C1 segment of cervical spinal cord (tissue), 14 donors: ENCODE data around the gene FERMT3.

Experiments
- DNase-seq, 14 donors: peaks; one replicate each; lab custom pipeline; 2025; lab: John Stamatoyannopoulos, UW

FERMT3 gene

GRCh38 chr11:64247729-64248531 is 41.4 kb downstream of the FERMT3 start:
- peak in 2 of 14 donors; percentile 53 to 57 for DNase-seq

DNA sequence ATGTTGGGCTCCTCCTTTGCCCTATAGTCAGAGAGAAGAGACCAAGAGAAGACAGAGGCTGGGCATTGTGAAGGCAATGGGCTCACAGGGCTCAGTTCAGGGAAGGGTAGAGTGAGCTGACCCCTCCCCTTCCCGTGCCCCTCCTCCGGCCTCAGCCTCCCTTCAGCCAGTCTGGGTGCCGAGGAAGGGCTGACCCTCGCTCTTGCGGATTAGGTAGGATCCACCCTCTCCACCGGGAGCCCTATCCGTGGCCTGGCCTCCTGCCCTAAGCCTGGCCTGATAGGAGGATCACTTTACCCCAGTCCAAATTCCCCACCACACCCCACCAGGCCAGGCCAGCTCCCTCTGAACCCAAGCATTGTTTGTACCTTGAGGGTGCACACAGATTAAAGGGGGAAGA is 42.1 kb downstream of the FERMT3 start:
- DNase-seq: no peak

- no peak for DNase-seq
These were observed 42.5 kb downstream of the FERMT3 start for GRCh38 chr11:64249038-64249437.

GRCh38 chr11:64249563-64250414 is 43.3 kb downstream of the FERMT3 start:
- DNase-seq: no peak

- DNase-seq: no peak
These were observed 44.0 kb downstream of the FERMT3 start for GRCh38 chr11:64250415-64251015.

DNA sequence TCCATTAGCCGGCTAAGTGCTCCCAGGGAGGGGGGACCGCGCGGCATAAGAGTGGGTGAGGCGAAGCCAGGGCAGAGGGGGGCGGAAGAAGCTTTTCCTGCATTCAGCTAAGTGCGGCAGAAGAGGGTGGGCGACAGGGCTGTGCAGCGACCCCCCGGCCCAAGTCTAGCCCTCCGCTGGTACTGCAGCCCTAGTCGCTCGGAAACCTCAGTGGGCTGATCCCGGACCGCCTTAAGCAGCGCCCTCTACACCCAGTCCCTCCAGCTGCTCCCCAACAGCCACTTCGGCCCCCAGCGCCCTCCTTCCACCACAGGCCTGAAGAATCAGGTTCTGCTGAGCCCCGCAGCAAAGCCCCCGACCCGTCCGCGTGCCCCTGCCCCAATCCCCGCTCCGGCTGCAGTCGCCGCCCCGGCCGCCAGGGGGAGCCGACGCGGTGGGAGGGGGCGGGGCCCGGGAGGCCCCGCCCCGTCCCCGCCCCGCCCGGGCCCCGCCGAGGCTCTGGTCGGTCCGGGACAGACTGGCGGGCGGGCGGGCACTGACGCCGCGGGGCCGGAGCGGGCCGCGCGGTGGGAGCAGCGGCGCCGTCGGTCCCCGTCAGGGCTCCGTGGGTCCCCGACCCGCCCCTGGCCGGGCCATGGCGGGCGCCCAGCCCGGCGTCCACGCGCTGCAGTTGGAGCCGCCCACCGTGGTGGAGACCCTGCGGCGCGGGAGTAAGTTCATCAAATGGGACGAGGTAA is 44.7 kb downstream of the FERMT3 start, which contains the start of gene PLCB3:
Gene PLCB3 (plus strand): TSS at position 515 of the 737 bp plus-strand sequence. CDS start 120 bp downstream, at position 635.
- DNase-seq: peak in 8 of 14 donors; percentile 19 to 80 (median 43)

GRCh38 chr11:64251753-64252002 is 45.2 kb downstream of the FERMT3 start:
- no peak for DNase-seq

DNA sequence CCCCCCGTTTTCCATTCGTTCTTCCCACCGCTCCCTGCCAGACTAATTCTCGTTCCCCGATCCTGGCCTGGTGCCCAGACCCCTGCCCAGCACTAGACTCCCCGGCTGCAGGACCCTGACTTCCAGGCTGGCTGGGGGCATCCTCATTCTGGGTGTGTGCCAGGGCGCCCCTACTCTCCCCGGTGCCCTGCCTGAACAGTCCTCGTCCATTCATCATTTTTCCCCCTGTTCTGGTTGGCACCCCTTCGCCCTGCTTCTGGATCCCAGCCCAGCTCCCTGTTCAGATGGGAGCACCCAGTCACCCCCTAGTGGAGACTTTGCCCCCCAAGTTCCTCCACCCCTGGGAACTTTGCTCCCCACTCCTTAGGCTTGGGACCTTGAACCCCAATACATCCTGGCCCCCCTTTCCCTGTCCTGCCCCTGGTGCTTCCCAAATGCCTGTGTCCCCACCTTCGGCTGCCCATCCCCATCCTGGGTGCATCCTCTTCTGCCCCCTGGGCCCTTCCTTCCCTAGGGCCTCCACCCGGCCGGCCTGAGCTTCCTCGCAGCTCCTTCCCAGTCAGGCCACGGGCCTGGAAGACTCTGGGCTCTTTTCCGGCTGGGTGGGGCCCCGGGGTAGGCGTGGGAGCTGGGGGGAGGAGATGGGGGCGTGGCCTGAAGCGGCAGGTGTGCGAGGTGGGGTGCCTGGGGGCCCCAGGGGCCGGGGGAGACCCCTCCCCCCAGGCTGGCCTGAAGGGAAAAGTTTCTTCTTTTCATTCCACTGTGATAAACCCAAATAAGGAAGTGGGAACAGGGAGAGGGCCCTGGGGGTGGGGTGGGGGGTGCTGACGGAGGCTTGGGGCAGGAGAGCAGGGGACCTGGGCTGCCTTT is 45.7 kb downstream of the FERMT3 start:
- no peak for DNase-seq

DNA sequence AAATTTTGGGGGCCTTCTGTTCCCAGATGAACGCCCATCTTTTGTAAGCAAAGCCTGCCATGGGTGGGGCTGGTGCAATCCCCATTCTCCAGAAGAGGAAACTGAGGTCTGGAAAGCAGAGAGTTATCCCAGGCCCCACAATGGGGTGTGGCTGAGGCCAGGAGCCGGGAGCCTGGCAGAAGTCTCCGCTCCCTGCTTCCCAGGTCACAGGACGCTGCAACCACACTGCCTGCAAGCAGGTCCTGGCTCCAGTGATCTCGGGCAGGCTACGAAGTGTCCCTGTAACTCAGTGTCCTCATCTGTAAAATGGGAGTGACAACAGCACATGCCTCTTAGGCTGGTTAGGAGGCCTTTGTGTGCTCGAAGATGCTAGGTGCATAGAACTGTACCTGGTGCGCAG is 46.5 kb downstream of the FERMT3 start:
- no peak for DNase-seq

DNA sequence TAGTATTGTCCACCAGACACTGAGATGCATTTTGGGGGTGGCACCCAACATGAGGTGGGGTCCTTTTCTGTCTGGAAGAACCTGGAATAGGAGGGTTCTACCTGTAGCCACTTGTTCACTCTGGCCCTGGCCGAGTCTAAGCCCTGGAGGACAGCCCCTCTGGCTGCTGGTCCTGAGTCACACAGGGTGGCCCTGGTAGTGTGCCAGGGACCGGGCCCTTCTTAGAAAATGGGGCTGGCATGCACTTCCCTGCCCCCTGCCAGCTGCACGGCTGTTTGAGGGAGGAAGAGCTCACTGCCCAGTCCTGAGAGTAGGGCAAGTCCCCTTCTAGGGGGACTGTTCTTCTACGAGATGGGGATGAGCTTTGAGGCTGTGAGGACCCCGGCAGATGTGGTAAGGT is 47.0 kb downstream of the FERMT3 start:
- peak in 9 of 14 donors; percentile 28 to 80 (median 53) for DNase-seq

DNA sequence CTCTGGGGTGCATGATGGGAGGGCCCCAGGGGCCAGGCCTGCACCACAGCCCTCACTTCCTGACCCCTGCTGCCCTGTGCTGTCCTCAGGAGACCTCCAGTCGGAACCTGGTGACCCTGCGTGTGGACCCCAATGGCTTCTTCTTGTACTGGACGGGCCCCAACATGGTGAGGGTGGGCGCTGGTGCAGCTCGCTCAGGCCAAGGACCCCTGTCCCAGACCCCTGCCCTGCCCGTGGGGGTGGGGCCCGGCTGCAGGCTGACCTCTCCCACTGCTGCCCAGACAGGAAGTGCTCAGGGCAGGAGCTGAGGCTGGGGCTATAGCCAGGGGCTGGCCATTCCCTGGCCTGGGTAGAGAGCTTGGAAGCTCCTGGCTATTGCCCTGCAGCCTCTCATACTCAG is 47.8 kb downstream of the FERMT3 start:
- DNase-seq: no peak

DNA sequence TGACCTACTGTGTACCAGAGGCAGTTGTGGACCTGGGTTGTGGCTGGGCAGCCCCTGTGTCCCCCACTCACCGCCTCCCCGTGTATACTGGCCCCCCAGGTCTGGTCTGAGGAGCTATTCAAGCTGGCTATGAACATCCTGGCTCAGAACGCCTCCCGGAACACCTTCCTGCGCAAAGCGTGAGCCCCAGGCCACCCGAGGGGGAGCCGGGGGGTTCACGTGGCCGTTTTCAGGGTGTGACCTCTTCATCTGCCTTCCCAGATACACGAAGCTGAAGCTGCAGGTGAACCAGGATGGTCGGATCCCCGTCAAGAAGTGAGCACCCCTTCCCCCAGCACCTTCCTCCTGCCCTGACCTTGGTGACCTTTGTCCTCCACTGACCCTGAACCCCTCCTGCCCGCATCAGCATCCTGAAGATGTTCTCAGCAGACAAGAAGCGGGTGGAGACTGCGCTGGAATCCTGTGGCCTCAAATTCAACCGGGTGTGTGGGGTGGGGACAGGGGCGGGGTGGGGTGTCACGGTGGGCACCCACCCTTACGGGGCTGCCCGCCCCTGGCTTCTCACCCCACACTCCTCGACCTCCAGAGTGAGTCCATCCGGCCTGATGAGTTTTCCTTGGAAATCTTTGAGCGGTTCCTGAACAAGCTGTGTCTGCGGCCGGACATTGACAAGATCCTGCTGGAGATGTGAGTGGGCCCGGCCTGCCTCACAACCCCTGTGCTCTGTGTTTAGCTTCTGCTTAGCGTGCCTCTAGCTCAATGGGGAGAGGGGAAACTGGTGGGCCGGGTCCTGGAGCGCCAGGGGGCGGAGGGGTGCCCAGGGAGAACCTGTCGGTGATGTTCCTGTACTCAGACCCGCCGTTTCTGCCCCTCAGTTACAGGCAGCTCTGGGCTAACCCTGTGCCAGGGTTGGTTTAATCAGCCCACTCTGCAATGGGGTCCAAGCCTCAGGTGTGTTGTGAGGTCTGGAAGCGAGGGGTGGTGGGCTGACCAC is 48.9 kb downstream of the FERMT3 start:
- DNase-seq: no peak

DNA sequence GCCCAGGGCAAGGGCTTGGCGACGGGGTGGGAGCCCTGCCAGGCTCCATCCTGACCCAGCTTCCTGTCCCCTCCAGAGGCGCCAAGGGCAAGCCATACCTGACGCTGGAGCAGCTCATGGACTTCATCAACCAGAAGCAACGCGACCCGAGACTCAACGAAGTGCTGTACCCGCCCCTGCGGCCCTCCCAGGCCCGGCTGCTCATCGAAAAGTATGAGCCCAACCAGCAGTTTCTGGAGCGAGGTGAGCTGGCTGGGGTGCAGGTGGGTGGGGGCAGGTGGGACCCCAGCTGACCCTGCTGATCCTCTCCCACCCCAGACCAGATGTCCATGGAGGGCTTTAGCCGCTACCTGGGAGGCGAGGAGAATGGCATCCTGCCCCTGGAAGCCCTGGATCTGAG is 49.8 kb downstream of the FERMT3 start:
- DNase-seq: no peak

GRCh38 chr11:64258356-64258755 is 51.8 kb downstream of the FERMT3 start:
- no peak for DNase-seq

GRCh38 chr11:64258946-64259532 is 52.5 kb downstream of the FERMT3 start:
- DNase-seq: no peak

DNA sequence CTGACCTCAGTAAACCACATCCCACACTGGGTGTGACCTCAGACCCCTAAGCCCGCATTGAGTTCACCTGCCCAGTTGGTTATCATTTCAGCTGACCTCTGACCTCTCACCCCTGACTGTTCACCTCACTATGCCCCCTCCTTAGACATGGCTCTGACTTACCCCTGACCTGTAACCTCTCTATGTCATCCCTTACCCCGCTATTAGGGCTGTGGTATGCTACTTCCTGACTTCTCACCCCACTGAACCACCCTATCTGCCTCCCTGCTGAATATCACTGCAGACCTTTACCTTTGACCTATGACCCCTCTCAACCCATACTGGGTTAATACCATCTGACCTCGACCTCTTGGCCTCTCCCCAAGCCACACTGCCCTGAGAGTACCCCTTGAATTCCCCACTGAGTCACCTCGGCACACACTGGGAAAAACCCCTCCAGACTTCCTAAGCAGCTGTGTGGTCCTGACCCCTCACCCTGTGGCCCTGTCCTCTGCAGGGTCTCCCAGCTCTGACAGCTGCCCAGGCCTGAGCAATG is 53.1 kb downstream of the FERMT3 start:
- DNase-seq: no peak

DNA sequence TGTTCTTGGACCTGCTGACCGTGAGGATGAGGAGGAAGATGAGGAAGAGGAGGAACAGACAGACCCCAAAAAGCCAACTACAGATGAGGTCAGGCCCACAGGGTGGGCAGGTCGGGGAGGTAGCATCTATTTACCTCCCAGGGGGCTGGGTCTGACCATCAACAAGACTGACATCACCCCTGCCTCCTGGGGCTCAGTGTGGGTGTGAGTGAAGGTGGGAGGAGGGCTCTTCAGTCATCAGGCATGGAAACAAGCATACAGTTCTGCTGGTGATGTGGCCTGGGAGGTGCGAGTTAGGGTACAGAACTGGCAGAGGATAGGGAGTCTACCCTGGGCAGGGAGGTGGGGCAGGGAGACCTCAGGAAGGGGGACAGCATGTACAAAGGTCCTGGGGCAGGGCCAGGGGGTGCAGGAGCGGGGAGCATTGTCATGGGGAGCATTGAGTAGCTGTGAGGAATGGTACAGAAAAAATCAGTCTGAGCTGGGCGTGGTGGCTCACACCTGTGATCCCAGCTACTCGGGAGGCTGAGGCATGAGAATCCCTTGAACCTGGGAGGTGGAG is 53.7 kb downstream of the FERMT3 start:
- no peak for DNase-seq

GRCh38 chr11:64261556-64262080 is 55.1 kb downstream of the FERMT3 start:
- no peak for DNase-seq
